LNCAP (cell line): ENCODE results near the gene PCDHB11.

ENCODE experiments used
- CTCF ChIP-seq: fragments of 450-650 bp; IDR thresholded peaks from 2 replicates; pipeline ENCODE4 v1.5.1; 2017; ENCODE audit warnings: mild to moderate bottlenecking

Gene PCDHB11

GRCh38 chr5:141175933-141176332, 23.5 kb upstream of the PCDHB11 start:
- no peak for TF ChIP-seq CTCF

GRCh38 chr5:141177577-141178191, 21.7 kb upstream of the PCDHB11 start, which contains the start of gene PCDHB8:
PCDHB8 (plus strand) TSS chr5:141177790; CDS start chr5:141178035, 245 bp downstream.
- TF ChIP-seq CTCF = peak; percentile 42; the same call in 1 of the 2 replicates

- TF ChIP-seq CTCF = no peak
Measured at GRCh38 chr5:141180313-141180712, 19.1 kb upstream of the PCDHB11 start.

- peak; percentile 52; the same call in 1 of the 2 replicates for TF ChIP-seq CTCF
Measured at GRCh38 chr5:141182248-141182647, 17.2 kb upstream of the PCDHB11 start, which contains the start of gene PCDHB16. PCDHB16 (plus strand) TSS chr5:141182387; CDS start chr5:141182560, 173 bp downstream.

- peak; percentile 76 for TF ChIP-seq CTCF
Measured at GRCh38 chr5:141186897-141187512, 12.4 kb upstream of the PCDHB11 start, which contains the start of gene PCDHB9. PCDHB9 (plus strand) TSS chr5:141187161; CDS start chr5:141187319, 158 bp downstream.

- peak; percentile 87 for TF ChIP-seq CTCF
Measured at GRCh38 chr5:141192110-141192725, 7.2 kb upstream of the PCDHB11 start, which contains the start of gene PCDHB10. PCDHB10 (plus strand) TSS chr5:141192353; CDS start chr5:141192553, 200 bp downstream.

GRCh38 chr5:141196363-141196762, 3.1 kb upstream of the PCDHB11 start:
- no peak for TF ChIP-seq CTCF
